HG02885 (cell line): ENCODE measurements around the gene BTBD6.

Experiments used
- ATAC-seq: cut with Tn5 transposase; IDR thresholded peaks from one replicate; pipeline ENCODE4 v1.9.1; 2021; ENCODE audit warnings: mild to moderate bottlenecking; ENCODE audit not compliant: unreplicated experiment, poor library complexity

Gene BTBD6

DNA sequence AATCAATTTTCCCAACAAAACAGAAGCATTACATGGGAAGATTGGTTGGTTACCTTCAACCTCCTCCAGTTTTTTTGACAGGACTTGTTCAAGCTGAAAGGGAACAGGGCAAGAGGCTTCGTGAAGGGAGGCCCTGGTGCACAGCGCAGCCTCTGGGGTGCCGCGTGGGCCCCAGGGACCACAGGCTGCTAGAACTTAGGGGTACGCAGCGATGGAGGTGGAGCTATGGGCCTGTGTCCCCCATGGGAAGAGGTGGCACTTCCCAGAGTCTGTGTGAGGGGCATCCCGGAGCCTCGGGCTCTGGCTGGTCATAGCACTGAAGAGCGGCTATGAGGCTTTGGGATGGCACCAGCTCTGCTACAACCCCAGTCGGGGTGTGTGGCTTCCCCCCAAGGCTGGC, 22.1 kb upstream of the BTBD6 start:
- ATAC-seq, result no peak

DNA sequence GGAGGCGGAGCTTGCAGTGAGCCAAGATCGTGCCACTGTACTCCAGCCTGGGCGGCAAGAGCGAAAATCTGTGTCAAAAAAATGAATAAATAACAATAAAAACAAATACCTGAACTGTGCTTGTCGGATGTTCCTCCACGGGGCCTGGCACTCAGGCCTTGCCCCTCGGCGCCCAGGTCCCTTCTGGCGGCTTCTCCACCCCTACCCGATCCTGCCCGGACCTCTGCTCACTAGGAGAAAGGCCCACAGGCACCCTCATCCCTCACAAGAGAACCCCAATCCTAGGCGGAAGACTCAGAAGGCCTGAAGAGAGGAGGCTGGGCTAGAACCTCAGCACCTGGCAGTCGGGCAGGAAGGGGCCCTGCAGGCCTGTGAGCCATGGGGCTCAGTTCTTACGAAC, 21.0 kb upstream of the BTBD6 start:
- no peak for ATAC-seq

DNA sequence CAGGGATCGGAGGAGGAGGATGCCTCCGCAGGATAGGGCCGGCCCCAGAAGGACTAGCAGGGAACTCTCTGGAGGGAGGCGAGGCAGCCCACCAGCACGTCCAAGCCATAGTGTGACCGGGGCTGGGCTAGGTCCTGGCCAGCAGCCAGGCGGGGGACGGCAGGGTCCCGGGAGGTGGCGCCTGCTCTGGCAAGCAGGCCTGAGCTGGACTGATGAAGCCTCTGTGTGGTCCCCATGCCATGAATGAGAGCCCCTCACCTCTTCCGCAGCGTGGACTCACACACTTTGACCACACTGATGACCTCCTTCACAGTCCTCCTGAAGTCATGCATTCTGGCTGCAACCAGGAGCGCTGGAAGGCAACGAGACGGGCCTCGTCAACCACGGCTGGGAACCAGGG, 19.8 kb upstream of the BTBD6 start:
- no peak for ATAC-seq

DNA sequence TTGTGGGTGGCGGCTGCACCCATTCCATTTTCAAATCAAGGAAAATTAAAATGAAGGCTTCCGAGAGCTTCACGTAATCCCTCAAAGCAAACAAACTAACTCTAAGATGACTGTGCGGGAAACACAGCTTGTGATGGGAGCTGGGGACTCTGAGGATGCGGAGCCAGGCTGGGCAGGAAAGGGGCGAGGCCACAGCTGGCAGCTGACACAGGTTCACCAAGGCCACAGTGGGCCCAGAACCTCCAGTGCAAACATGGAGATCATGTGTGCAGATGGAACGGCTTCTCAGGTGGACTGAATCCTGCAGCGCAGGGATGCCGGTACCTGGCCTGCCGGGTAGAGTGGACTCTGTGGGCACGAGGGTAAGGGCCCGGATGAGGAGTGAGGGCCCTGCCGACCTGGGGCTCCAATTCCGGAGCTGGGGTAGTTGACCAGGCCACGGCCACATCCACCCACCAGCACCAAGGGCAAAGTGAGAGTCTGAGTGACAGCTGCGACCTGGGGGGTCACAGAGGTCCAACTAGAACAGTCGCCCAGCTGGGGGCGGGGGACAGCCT, 19.2 kb upstream of the BTBD6 start:
- ATAC-seq, result no peak

DNA sequence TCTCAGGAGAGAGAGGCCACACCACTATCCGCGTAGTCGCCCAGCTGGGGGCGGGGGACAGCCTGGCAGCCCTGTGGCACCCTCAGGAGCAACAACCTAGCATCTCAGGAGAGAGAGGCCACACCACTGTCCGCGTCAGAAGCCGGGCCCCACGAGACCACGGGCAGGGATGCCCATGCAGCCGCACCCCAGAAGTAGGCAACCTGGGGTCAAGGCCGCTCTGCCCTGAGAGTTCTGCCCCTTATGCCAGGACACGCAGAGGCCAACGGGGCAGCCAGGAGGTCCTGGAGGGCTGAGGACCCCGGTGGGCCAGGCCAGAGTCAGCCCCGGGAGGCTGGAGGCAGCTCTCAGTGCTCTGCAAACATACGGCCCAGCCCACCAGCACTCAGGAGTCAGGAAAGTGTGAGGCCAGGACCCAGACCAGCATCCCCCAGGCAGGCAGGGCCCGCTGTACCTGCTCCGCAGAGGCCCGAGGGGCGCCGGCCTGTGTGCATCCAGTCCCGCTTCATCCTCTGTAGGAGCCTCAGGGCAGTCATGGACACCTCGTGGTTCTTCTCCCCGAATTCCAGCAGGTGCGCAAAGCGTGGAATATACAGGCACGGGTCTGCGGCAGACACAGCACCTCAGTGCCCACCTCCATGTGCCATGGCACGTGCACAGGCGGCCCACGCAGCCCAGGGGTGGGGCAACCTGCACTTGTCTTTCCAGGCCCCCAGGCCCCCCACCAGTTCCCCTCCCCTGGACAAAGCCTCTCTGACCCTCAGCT, 7.3 kb upstream of the BTBD6 start:
- ATAC-seq, result no peak

DNA sequence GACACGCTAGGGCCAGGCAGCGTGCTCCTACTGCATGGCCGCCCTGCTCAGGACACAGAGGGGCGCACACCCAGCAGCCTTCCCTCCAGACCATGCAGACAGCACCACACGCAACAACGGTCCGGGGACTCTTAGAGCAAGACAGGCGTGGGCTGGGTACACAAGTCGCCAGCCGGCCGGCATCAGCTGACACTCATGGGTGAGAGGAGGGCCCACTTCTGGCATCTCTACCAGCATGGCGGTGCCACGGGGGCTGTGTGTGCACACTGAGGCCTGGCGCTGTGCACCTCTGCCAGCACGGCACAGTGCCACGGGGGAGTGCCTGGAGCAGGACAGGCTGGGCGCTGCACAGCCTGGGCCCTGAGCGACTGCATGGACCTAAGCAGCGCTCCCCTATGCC, 6.7 kb upstream of the BTBD6 start:
- no peak for ATAC-seq

DNA sequence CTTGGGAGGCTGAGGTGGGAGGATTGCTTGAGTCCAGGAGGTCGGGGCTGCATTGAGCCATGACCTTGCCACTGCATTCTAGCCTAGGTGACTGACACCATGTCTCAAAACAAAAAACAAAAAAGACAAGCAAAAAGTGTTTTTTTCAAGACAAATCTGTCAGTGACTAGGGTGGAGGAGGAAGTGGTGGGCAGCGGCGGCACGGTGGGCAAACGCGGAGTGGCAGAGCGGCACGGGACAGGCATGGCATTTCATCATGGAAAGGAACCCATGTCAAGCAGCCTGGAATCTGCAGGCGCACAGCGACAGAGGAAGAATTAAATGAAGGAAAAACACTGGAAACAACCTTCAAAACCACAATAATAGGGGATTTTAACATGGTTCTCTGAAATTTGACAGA, 4.0 kb upstream of the BTBD6 start:
- no peak for ATAC-seq

DNA sequence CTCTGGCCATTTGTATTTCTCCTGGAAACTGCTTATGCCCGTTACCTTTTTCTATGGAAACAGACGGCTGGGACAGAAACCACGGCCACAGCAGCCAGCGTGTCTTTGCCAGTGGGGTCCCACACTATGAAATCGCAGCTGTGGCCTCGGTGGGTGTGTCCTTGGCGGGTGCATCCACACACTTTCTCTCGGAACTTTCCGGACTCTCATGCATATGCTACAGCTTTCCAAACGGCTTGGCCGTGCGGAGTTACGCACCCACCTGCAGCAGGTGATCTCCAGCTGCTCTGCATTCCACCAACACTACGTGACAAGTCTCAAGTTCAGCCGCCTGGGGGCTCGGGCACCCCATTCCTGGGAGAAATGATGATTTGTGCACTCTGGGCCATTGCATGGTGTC, 1.3 kb upstream of the BTBD6 start:
- ATAC-seq, result no peak

DNA sequence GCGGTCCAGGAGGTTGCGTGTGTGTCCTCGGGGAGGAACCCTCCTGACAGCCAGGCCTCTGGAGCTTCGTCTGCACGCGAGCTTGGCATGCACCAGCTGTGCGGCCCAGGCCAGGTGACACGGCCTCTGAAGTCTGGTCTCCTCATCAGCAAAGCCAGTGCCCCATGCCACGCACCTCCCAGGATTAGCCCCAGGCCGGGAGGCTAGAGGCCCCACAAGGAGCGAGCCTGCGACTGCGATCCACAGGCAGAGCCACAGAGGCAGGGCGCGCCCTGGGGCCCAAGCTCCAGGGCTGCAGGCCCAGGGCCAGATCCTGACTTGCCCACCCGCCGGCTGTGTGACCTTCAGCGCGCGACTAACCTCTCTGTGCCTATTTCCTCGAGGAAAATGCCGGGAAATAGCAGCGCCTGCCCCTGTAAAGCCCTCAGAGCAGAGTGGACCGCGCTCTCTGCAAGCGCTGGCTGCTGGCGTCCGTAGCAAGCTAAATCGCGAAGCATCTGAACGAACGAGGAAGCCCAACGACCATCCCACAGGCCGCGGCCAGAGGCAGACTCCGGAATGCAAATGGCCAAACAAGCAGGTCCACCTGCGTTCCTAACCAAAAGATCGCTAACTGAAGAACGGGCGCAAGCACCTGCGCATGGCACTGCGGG, 492 bp upstream of the BTBD6 start:
- ATAC-seq, result no peak

DNA sequence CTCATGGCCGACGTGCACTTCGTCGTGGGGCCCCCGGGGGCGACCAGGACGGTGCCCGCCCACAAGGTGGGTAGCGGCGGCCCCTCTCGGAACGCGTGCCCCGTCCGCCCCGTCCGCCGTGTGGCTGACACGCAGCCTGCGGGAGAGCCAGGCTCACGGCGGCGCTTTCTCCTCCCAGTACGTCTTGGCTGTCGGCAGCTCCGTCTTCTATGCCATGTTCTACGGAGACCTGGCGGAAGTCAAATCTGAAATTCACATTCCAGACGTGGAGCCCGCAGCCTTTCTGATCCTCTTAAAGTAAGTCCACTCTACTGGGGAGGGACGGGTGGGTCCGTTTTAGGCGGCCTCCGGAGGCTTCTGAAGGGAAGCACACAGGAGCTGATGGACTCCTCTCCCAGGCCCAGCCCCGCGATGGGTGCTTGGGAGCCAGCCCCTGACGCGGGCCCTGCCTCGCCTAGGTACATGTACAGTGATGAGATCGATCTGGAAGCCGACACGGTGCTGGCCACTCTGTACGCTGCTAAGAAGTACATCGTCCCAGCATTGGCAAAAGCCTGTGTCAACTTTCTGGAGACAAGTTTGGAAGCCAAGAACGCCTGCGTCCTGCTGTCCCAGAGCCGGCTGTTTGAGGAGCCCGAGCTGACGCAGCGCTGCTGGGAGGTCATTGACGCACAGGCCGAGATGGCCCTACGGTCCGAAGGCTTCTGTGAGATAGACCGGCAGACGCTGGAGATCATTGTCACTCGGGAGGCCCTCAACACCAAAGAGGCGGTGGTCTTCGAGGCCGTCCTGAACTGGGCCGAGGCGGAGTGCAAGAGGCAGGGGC, 1.1 kb downstream of the BTBD6 start:
- ATAC-seq, result no peak

DNA sequence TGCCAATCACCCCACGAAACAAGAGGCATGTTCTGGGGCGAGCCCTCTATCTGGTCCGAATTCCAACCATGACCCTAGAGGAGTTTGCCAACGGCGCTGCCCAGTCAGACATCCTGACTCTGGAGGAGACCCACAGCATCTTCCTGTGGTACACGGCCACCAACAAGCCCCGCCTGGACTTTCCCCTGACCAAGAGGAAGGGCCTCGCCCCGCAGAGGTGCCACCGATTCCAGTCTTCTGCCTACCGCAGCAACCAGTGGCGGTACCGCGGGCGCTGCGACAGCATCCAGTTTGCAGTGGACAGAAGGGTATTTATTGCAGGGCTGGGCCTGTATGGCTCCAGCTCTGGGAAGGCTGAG, 1.7 kb downstream of the BTBD6 start:
- no peak for ATAC-seq

- no peak for ATAC-seq
Measured at GRCh38 chr14:105250986-105251385, 2.7 kb downstream of the BTBD6 start.

GRCh38 chr14:105251920-105252319, 3.6 kb downstream of the BTBD6 start:
- ATAC-seq, result no peak

DNA sequence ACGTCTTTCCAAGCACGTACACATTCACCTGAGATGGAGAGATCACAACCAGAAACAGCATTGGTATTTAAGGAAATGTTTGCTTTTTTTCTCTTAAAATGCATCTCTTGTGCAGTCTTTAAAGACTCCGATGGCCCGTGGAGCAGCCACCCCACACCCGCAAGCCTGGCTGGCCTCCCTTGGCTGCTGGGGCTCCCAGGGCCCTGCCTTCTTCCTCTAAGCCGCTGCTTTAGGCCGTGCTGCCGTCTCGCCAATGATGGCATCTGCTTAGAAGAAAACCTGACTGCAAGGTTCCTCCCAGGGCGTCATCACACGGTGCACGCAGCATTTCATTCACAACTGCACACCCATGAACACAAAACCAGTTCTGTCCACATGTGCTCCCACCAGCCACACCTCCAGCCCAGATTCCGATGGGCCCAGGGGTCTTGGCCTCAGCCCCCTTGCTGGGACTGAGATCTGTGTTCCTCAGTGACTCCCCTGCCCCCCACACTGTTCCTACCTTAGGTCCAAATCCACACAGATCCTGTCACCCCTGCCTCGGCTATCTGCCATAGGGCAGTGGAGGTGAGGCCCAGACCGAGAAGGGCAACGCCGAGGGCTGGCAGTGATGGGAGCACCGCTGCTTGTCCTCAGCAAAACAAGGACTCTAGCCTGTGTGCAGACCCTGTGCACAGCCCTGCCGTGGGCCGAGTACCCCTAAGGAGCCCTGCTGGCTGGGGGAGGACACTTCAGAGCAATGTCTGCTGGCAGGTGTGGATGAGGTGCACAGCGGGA, 4.4 kb downstream of the BTBD6 start:
- ATAC-seq, result no peak

GRCh38 chr14:105253329-105253682, 5.0 kb downstream of the BTBD6 start:
- no peak for ATAC-seq

DNA sequence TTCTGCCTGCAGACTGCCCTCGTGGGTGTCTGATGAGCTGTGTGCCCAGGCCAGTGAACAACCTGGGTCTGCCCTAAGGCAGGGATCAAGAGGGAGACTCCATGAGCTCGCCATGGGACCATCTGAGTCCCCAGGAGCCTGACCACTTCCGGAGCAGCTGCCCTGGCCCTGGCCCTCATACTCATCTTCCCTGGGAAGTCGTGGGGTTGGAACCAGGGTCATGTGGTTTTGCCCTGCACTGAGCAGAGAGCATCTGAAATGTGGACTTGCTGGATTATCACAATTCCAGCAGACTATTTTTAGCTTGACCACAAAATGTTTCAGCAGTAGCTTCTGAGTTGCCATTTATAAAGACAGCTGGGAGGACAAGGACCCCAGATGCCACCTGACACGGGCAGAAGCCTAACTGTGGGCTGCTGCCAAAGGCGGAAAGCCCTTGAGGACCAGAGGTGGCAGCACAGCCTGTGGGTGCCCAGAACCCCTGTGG, 6.7 kb downstream of the BTBD6 start:
- ATAC-seq, result no peak

- no peak for ATAC-seq
Measured at GRCh38 chr14:105256292-105256960, 8.1 kb downstream of the BTBD6 start.

DNA sequence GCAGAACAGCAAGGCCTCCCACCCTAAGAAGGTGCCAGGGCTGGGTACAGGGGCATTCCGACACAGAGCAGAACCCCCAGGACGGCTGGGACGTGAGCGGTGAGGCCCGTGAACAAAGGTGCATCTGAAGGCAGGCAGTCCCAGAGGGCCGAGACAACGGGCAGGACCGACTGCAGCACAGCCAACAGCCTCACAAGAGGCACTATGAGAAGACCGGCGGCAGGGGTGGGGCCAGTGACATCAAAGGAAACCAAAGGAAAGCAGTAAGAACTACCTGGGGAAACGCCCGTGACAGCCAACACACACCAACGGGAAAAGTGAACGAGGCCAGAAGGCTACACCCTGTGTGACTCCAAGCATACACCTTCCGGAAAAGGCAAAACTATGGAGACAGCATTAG, 9.1 kb downstream of the BTBD6 start:
- no peak for ATAC-seq

- no peak for ATAC-seq
Measured at GRCh38 chr14:105258846-105259245, 10.5 kb downstream of the BTBD6 start.

- no peak for ATAC-seq
Measured at GRCh38 chr14:105260959-105261358, 12.6 kb downstream of the BTBD6 start.
